ENCODE results near the gene RNU6-9. TPM values are rescaled to one million over a fixed set of nuclear protein-coding genes. Genes with fewer than 3 reads are reported as not detected.
"Not testable (repeated sequence)": the region's sequence is repeated elsewhere in the genome, so short reads cannot be mapped to it uniquely, and the experiment has no call there.

The RNU6-9 gene
- total RNA-seq, 1 donor from 2014 or later, result not detected

DNA sequence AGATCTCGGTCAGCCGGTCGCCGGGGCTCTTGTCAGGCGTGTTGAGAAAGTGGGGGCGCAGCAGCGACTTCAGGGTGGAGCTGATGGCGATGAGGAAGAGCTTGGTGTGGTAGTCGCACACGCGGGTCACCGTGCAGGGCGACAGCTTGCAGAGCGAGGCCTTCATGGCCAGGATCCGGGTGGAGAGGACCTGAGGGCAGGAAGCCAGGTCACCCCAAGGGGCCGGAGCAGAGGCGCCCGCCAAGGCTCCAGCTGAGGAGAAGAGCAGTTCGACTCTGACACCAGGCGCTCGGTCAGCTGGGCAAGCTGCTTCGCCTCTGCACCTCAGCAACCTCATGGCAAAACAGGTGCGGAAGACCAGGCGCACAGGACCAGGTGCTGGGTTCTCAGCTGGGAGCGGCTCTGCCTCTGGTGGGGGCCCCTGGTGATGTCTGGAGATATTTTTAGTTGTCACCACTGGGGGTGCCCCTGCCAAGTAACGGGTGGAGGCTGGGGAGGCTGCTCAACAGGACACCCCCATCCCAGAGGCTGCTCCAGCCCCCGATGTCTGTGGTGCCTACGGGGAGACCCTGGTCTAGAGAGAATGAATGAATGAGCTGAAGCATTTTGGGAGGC, 17.9 kb upstream of the RNU6-9 start:
- no peak overlapping the region for H3K27ac Mint-ChIP-seq
- H3K27me3 Mint-ChIP-seq, result no peaks in the 10 kb centered on the region
- TF ChIP-seq, protein P1, sequence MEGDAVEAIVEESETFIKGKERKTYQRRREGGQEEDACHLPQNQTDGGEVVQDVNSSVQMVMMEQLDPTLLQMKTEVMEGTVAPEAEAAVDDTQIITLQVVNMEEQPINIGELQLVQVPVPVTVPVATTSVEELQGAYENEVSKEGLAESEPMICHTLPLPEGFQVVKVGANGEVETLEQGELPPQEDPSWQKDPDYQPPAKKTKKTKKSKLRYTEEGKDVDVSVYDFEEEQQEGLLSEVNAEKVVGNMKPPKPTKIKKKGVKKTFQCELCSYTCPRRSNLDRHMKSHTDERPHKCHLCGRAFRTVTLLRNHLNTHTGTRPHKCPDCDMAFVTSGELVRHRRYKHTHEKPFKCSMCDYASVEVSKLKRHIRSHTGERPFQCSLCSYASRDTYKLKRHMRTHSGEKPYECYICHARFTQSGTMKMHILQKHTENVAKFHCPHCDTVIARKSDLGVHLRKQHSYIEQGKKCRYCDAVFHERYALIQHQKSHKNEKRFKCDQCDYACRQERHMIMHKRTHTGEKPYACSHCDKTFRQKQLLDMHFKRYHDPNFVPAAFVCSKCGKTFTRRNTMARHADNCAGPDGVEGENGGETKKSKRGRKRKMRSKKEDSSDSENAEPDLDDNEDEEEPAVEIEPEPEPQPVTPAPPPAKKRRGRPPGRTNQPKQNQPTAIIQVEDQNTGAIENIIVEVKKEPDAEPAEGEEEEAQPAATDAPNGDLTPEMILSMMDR (conservative IDR thresholded peaks at IDR 0.05), result no peak
- H3K4me3 Mint-ChIP-seq, result no peak overlapping the region
- peaks cover 3% of the 10 kb centered on the region for H3K36me3 Mint-ChIP-seq
- H3K4me1 Mint-ChIP-seq (ENCODE audit: unreplicated experiment), result peaks cover 3% of the 10 kb centered on the region
- H3K9me3 Mint-ChIP-seq, result no peaks in the 10 kb centered on the region
- DNase-seq (ENCODE audit: extremely low spot score, unreplicated experiment), result no peak

DNA sequence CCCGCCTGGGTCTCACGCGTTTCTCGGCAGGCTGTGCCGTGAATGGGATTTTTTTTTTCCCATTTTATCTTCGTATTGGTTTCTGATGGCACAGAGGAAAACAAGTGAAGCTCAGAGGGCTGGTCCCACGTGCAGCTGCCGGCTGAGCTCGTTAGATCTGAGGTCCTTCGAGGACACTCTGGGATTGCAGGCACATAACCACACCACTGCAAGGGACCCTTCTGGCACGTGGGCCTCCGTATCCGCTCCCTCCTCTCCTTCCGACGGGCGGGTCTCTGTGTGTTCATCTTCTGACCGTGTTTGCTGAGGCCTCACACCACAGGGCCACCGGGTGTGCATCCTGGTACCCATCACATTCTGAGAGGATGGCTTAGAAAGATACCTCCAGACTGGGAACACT, 17.2 kb upstream of the RNU6-9 start:
- no peak overlapping the region for H3K4me3 Mint-ChIP-seq
- H3K4me1 Mint-ChIP-seq (ENCODE audit: unreplicated experiment), result peaks cover 3% of the 10 kb centered on the region
- TF ChIP-seq, protein P1 (conservative IDR thresholded peaks at IDR 0.05), result no peak
- no peaks in the 10 kb centered on the region for H3K9me3 Mint-ChIP-seq
- no peak overlapping the region for H3K27ac Mint-ChIP-seq
- H3K36me3 Mint-ChIP-seq, result peaks cover 3% of the 10 kb centered on the region
- DNase-seq (ENCODE audit: extremely low spot score, unreplicated experiment), result no peak
- H3K27me3 Mint-ChIP-seq, result no peaks in the 10 kb centered on the region

DNA sequence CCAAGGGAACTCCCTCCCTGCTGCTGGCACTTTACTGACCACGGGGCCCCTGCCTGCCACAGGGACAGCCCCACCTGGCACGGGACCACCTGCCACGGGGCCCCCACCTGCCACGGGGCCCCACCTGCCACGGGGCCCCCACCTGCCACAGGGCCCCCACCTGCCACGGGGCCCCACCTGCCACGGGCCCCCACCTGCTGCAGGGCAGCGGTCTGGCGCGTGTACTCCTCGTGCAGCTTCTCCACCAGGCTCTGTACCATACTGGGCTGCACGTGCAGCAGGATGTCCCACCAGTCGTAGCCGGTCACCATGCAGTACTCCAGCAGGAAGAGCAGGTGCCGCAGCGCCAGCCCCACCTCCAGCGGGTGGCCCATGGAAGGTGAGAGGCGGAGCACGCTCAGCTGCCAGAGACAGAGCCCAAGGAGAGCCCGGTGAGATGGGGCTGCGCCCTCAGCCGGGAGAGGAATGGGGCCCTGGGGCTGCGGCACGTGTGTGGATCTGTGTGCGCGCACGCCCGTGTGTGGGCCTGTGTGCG, 16.4 kb upstream of the RNU6-9 start:
- Mint-ChIP-seq H3K36me3 (peaks cover 5% of the 10 kb centered on the region), H3K27ac (no peak overlapping the region)

DNA sequence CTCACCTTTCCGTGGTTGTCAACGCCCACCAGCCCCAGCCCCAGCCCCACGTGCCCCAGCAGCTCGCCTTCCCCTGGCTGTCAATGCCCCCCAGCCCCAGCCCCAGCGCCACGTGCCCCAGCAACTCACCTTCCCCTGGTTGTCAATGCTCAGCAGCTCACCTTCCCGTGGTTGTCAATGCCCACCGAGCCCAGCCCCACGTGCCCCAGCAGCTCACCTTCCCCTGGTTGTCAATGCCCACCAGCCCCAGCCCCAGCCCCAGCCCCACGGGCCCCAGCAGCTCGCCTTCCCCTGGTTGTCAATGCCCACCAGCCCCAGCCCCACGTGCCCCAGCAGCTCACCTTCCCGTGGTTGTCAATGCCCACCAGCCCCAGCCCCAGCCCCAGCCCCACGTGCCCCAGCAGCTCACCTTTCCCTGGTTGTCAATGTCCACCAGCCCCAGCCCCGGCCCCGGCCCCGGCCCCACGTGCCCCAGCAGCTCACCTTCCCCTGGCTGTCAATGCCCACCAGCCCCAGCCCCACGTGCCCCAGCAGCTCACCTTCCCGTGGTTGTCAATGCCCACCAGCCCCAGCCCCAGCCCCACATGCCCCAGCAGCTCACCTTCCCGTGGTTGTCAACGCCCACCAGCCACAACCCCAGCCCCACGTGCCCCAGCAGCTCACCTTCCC, 15.2 kb upstream of the RNU6-9 start:
- not testable (repeated sequence) for H3K27me3 Mint-ChIP-seq; H3K4me3 Mint-ChIP-seq; H3K4me1 Mint-ChIP-seq (ENCODE audit: unreplicated experiment); H3K9me3 Mint-ChIP-seq; H3K36me3 Mint-ChIP-seq; H3K27ac Mint-ChIP-seq; DNase-seq (ENCODE audit: extremely low spot score, unreplicated experiment)

More for the DNA sequence above, 16.4 kb upstream of the RNU6-9 start:
- no peaks in the 10 kb centered on the region for H3K9me3 Mint-ChIP-seq
- TF ChIP-seq, protein P1 (conservative IDR thresholded peaks at IDR 0.05), result no peak
- H3K27me3 Mint-ChIP-seq, result no peaks in the 10 kb centered on the region
- no peaks in the 10 kb centered on the region for H3K4me1 Mint-ChIP-seq (ENCODE audit: unreplicated experiment)
- DNase-seq (ENCODE audit: extremely low spot score, unreplicated experiment), result no peak
- H3K4me3 Mint-ChIP-seq, result no peak overlapping the region

DNA sequence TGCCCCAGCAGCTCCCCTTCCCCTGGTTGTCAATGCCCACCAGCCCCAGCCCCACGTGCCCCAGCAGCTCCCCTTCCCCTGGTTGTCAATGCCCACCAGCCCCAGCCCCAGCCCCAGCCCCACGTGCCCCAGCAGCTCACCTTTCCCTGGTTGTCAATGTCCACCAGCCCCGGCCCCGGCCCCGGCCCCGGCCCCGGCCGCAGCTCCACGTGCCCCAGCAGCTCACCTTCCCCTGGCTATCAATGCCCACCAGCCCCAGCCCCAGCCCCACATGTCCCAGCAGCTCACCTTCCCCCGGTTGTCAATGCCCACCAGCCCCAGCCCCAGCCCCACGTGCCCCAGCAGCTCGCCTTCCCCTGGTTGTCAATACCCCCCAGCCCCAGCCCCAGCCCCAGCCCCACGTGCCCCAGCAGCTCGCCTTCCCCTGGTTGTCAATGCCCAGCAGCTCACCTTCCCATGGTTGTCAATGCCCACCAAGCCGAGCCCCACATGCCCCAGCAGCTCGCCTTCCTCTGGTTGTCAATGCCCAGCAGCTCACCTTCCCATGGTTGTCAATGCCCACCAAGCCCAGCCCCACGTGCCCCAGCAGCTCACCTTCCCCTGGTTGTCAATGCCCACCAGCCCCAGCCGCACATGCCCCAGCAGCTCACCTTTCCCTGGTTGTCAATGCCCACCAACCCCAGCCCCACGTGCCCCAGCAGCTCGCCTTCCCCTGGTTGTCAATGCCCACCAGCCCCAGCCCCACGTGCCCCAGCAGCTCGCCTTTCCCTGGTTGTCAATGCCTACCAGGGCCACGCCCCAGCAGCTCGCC, 14.3 kb upstream of the RNU6-9 start:
- H3K4me1 Mint-ChIP-seq (ENCODE audit: unreplicated experiment); H3K36me3 Mint-ChIP-seq; H3K4me3 Mint-ChIP-seq; DNase-seq (ENCODE audit: extremely low spot score, unreplicated experiment); H3K9me3 Mint-ChIP-seq; H3K27me3 Mint-ChIP-seq; H3K27ac Mint-ChIP-seq: not testable (repeated sequence)

DNA sequence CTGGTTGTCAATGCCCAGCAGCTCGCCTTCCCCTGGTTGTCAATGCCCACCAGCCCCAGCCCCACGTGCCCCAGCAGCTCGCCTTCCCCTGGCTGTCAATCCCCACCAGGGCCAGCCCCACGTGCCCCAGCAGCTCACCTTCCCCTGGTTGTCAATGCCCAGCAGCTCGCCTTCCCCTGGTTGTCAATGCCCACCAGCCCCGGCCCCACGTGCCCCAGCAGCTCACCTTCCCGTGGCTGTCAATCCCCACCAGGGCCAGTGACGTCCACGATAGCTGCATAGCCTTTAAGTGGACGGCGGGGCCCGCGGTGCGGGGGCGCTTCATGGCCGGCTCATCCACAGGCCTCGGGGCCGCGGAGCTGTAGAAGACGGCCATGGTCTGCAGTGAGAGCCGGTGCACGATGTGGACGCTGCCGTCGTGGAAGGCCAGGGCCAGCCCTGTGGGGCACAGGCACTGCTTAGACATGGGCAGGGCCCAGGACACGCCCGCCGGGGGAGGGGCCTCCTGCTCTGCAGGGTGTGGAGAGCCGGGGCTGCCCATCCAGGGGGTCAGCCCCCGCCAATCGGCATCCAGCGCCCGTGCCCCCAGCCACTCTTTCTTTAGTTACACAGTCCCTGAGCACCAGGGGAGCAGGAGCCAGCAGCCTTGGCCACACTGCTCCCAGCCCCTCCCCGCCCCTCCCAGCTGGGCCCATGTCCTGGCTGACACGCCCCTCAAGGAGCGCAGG, 13.4 kb upstream of the RNU6-9 start:
- H3K36me3 Mint-ChIP-seq, result peaks cover 5% of the 10 kb centered on the region
- H3K27ac Mint-ChIP-seq, result no peak overlapping the region
- no peak overlapping the region for H3K4me3 Mint-ChIP-seq
- no peaks in the 10 kb centered on the region for H3K4me1 Mint-ChIP-seq (ENCODE audit: unreplicated experiment)
- H3K9me3 Mint-ChIP-seq, result no peaks in the 10 kb centered on the region
- DNase-seq (ENCODE audit: extremely low spot score, unreplicated experiment), result no peak
- H3K27me3 Mint-ChIP-seq, result no peaks in the 10 kb centered on the region
- TF ChIP-seq, protein P1 (conservative IDR thresholded peaks at IDR 0.05), result no peak

Measured in type B pancreatic cell (in vitro differentiated cells).